ENCODE measurements around the gene C3orf70. TPM values are rescaled to one million over a fixed set of nuclear protein-coding genes. Genes with fewer than 3 reads are reported as not detected.

The C3orf70 gene
- polyA plus RNA-seq, 1 donor, result 3.5 TPM

DNA sequence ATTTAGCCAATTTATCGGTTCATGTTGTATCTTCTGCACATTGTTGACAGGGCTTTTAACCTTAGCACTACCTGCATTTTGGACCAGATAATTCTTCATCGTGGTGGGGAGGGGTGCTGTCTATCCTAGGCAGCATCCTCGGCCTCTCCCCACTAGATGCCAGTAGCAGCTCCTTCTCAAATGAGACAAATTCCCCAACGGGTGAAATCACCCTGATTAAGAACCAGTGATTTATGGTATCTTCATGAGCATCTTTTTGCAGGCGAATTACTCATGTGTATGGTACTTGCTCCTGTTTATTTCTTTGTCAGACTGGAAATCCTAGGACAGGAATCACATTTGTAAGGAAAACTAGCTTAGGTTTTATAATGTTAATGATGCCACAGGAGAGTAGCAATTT lies 68.0 kb downstream of the C3orf70 start:
- no peak for DNase-seq

- no peak for DNase-seq
These were observed 68.5 kb downstream of the C3orf70 start for GRCh38 chr3:185084402-185084801.

- no peak for DNase-seq
These were observed 70.0 kb downstream of the C3orf70 start for GRCh38 chr3:185082829-185083228.

- DNase-seq, result no peak
These were observed 70.7 kb downstream of the C3orf70 start for GRCh38 chr3:185082149-185082548.

DNA sequence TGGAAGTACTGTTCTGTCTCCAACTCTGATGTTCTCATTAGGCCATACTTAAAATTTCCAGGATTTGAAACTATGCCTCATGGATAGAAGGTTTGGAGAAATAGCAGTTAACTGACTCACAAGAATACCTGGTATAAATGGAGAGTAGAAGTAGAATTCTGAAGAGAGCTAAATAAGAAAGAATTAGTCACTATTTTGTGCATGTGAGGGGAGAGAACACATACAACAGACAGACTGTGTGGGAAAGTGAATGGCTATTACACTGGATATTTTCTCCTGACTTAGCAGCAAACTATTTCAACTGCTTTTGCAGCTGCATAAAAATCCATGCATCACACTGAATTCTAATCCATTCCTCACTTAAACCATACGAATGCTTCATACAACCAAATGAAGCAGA lies 71.3 kb downstream of the C3orf70 start:
- DNase-seq, result no peak

DNA sequence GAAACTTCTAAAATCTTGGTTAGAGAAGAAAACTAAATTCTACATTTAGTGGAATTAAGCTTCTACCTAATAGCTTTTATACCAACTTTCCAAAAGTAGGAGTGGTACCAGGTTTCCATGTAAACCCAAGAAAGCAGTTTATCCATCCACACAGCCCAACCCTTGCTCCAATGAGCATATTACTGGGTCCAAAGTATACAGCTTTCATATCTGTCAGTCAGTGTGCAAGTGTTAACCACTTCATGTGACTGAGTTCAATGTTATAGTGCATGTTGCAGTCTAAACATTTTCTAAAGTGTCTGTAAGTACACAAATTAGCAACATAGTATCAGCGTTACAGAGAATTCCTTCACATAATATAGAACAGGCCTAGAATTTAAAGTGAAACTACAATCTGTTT lies 73.2 kb downstream of the C3orf70 start:
- no peak for DNase-seq

DNA sequence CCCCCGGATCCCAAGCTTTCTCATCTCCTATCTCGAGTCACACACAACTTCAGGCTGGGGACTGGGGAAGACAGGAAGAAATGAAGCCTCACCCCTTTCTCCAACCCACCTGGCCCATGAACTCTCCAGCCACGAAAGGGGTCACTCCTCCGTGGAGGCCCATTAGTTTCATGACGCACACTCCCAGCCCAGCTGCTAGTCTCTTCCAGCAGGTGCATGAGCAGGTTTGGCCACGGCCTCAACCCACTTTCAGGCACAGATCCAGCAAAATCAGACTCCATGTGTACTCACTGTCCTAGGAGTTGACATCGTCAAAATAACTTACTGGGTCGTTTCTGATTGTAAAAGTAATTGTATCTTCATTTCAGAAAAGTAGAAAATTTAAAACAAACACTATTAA lies 76.6 kb downstream of the C3orf70 start:
- no peak for DNase-seq

- DNase-seq, result no peak
These were observed 77.3 kb downstream of the C3orf70 start for GRCh38 chr3:185075547-185075946.

GRCh38 chr3:185071287-185071800 lies 81.5 kb downstream of the C3orf70 start:
- no peak for DNase-seq

DNA sequence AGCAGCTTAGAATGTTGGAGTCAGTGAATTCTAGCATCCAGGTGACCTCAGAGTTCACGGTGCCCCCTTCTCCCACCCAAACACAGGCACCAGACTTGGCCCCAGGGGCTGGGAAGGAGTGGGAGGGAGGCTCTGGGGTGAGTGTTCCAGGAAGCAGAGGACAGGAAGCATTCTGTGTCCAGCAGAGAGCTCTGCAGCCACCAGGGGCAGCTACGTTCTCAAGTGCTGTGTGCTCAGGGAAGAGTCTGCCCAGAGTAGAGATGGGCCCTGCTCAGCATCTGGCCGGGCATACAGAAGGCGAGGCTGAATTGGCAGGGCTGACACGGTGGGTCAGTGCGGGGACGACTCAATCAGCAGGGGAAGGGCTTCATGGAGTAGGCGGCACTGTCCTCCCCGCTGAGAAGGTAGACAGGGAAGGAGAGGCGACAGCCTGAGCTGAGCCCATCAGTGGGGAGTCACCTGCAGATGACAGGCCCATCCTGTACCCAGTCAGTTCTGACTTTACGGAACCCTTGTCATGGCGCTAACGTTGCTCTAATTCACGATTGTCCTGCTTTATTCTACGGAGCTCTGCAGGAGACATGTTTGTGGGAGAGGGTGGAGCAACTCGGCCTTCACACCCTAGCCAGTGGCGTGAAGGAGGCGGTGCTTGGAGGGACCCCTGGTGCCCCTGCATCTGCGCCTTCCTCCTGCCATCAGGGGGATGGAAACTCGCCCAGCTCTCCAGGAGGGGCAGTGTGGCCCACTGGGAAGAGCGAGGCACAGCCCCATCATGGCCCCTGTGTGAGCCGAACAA lies 82.2 kb downstream of the C3orf70 start:
- DNase-seq, result no peak

DNA sequence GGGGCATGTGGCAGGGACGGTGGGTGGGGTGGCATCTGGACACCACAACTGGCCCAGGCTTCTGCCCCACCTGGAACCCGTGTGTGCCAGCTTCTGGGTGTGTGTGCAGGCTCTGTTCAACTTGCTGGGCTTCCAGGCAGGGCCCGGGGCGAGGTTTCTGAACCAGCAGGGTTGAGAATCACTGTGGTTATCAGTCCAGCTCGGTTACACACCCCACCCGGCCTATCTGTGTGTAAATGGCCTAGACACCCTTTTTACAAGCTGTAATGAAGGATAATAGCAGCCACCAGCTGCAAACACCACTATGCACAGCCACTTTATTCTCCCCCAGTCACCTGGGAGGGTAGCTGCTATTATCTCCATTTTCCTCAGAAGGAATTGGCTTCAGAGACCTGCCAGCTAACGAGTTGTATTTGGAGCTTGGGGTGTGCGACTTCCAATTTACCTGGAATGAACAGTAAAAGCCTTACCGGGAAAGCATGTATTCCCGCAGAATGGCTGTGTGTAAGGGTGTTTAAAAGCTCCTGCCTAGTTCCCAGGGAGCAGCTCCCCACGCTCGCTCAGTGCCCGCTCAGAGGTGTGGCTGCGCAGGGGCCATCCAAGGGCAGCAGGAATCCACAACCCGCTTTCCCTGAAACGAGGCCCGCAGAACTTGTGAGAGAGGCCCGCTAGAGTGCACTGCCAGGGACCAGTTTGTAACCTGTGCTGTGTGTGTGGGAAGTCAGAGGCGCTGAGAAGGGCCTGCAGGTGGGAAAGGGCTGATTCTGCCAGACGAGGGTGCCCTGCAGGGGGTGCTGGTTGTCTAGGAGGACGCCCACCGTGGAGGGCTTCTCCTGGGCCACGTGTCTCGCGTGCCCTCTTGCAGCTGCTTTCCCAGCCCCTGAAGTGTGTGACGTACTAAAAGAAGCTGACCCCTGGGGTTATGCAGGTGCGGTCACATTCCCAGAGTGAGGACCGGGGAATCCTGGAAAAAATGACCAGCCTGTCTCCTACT lies 83.5 kb downstream of the C3orf70 start:
- no peak for DNase-seq

DNA sequence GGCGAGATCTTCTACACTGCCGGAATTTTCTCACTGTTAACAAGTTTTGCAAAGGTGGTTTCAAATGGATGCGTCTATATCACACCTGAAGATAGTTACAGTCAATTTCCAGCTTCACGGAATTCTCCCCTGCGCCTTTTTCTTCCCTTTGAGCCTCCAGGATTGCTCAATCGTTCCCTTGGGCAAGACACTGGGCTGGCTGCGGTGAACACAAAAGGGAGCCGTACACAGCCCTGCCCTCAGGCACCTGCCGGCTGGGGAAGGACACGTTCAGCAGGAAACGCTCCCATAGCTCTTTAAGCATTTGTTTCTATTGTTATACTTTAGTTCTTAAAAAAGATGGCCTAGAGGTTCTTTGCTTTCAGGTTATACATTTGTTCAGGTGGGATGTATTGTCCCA lies 85.7 kb downstream of the C3orf70 start:
- no peak for DNase-seq

- DNase-seq, result no peak
These were observed 86.6 kb downstream of the C3orf70 start for GRCh38 chr3:185066251-185066650.

DNA sequence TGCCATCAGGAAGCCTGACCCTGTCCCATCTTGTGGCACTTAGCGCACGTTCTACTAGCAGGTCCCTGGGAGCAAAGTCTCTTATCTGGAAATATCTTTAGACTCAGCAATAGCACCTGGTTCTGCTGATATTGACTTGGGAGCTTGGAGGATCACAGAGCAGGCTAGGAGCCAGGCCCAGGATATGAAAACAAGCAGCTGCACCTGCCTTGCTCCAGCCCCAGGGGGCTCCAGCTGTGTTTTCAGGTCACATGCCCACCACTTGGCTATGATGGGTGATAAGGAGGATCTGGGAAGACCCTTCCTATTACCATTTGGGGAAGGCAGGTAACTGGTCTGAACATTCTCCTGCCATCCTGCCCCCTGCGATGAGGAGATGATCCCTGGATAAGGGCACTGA lies 87.8 kb downstream of the C3orf70 start:
- no peak for DNase-seq

- DNase-seq, result no peak
These were observed 89.4 kb downstream of the C3orf70 start for GRCh38 chr3:185063431-185063830.

- DNase-seq, result peak; percentile 23
These were observed 90.7 kb downstream of the C3orf70 start for GRCh38 chr3:185062191-185062590.

DNA sequence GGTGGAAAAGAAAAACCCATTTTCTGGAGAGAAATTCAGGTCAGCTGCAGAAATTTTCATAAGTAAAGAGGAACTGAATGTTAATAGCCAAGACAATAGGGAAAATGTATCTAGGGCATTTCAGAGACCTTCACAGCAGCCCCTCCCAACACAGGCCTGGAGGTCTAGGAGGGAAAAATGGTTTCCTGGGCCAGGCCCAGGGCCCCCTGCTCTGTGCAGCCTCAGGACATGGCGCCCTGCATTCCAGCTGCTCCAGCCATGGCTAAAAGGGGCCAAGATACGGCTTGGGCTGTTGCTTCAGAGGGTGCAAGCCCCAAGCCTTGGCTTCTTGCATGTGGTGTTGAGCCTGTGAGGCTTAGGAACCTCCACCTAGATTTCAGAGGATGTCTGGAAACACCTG lies 92.2 kb downstream of the C3orf70 start:
- no peak for DNase-seq

- DNase-seq, result no peak
These were observed 93.1 kb downstream of the C3orf70 start for GRCh38 chr3:185059766-185060165.

DNA sequence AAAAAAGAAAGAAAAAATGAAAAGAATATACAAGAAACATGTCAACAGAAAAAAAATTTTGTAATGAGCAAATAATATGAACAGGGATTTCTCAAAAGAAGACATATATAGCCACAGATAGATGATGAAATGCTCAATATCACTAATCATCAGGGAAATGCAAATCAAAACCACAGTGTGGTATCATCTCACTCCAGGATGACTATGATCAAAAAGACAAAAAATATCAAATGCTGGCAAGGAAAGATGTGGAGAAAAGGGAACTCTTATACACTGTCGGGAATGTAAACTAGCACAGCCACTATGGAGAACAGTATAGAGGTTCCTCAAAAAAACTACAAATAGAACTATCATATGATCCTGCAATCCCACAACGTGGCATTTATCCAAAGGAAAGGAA lies 94.1 kb downstream of the C3orf70 start:
- no peak for DNase-seq

- DNase-seq, result no peak
These were observed 95.0 kb downstream of the C3orf70 start for GRCh38 chr3:185057829-185058228.

DNA sequence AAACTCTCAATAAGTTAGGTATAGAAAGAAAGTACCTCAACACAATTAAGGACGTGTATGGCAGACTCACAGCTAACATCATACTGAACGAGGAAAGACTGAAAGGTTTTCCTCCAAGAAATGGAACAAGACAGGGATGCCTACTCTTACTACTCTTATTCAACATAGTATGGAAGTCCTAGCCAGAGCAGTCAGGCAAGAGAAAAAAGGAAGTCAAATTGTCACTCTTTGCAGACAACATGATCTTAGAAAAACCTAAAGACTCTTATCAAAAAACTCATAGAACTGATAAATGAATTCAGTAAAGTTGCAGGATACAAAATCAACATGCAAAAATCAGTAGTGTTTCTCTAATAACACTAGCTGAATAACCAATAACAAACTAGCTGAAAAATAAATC lies 96.0 kb downstream of the C3orf70 start:
- no peak for DNase-seq

- no peak for DNase-seq
These were observed 100.2 kb downstream of the C3orf70 start for GRCh38 chr3:185052631-185053030.

DNA sequence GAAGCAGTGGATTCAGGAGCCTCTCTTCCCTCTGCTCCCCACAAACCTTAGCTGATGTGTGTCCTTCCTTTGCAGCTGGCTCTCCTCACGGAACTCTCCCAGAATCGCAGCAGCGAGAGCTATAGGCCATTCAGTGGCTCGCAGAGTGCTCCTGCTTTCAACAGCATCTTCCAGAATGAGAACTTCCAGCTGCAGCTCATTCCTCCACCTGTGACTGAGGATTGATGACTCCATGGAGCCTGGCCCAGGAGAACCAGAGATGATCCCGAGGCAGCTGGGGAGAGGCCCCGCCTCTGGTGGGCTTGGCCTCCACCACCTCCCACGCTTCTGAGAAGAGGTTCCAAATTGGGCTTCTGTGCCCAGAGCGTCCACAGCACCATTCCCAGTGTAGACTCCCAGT lies 101.1 kb downstream of the C3orf70 start:
- no peak for DNase-seq
